ENCODE measurements around the gene MKI67. TPM values are rescaled to one million over a fixed set of nuclear protein-coding genes. Genes with fewer than 3 reads are reported as not detected.

MKI67 gene
- total RNA-seq, 5 donors from 2014 or later (not counting 1 experiment from before 2014, with no cell fraction given), result 0.70 to 8.6 (median 1.8) TPM

- H3K4me1 ChIP-seq (ENCODE audit: control insufficient read depth in 1 of 2, extremely low read depth in 1 of 2, insufficient read depth in 2 of 2, low read length in 2 of 2), result no peaks in the 10 kb centered on the region
- Mint-ChIP-seq H3K4me1 (peaks cover 0 to 2% (median under 1%) of the 10 kb centered on the region in 3 donors), H3K4me3 (no peak overlapping the region), H3K27me3 (no peaks in the 10 kb centered on the region), H3K36me3 (no peaks in the 10 kb centered on the region), H3K9me3 (no peaks in the 10 kb centered on the region), H3K27ac (no peak overlapping the region)
- H3K36me3 ChIP-seq (ENCODE audit: control insufficient read depth in 2 of 2, extremely low read depth in 1 of 2, insufficient read depth in 1 of 2, low read length in 1 of 2), result no peaks in the 10 kb centered on the region
- H3K27me3 ChIP-seq (replicated peaks in 1 of 2; ENCODE audit: control insufficient read depth in 2 of 2, extremely low read depth in 1 of 2, insufficient read depth in 2 of 2, low read length in 1 of 2), result no peaks in the 10 kb centered on the region
- POLR2A ChIA-PET, result no interaction called here
- H3K4me3 ChIP-seq (ENCODE audit: control insufficient read depth in 1 of 2, extremely low read depth in 1 of 2, low read length in 1 of 2), result no peak overlapping the region
- CTCF ChIA-PET, result no interaction called here
- WGBS (ENCODE audit: insufficient coverage), result no CpG with 5 or more reads among the region's 3 CpGs
- ATAC-seq (replicated peaks in 1 of 4), result no peak
- no peak overlapping the region for H3K27ac ChIP-seq (ENCODE audit: low read length)
- H3K9me3 ChIP-seq, result no peaks in the 10 kb centered on the region
- no peak for DNase-seq
Measured at GRCh38 chr10:128110339-128110738, 15.9 kb downstream of the MKI67 start.

GRCh38 chr10:128109707-128110106, 16.5 kb downstream of the MKI67 start:
- H3K36me3 ChIP-seq (ENCODE audit: control insufficient read depth in 2 of 2, extremely low read depth in 1 of 2, insufficient read depth in 1 of 2, low read length in 1 of 2), result no peaks in the 10 kb centered on the region
- Mint-ChIP-seq H3K4me1 (peaks cover 0 to 6% (median 6%) of the 10 kb centered on the region in 3 donors), H3K4me3 (no peak overlapping the region), H3K9me3 (no peaks in the 10 kb centered on the region), H3K27ac (no peak overlapping the region), H3K27me3 (no peaks in the 10 kb centered on the region), H3K36me3 (no peaks in the 10 kb centered on the region)
- ChIA-PET POLR2A (no interaction called here), CTCF (no interaction called here)
- DNase-seq, result no peak
- no peaks in the 10 kb centered on the region for H3K27me3 ChIP-seq (replicated peaks in 1 of 2; ENCODE audit: control insufficient read depth in 2 of 2, extremely low read depth in 1 of 2, insufficient read depth in 2 of 2, low read length in 1 of 2)
- H3K4me1 ChIP-seq (ENCODE audit: control insufficient read depth in 1 of 2, extremely low read depth in 1 of 2, insufficient read depth in 2 of 2, low read length in 2 of 2), result peaks cover 0 to 6% of the 10 kb centered on the region in 2 experiments
- no peaks in the 10 kb centered on the region for H3K9me3 ChIP-seq
- H3K4me3 ChIP-seq (ENCODE audit: control insufficient read depth in 1 of 2, extremely low read depth in 1 of 2, low read length in 1 of 2), result no peak overlapping the region
- WGBS (ENCODE audit: insufficient coverage), result 100% methylated on average over 1 of the region's 4 CpGs
- no peak for ATAC-seq (replicated peaks in 1 of 4)
- no peak overlapping the region for H3K27ac ChIP-seq (ENCODE audit: low read length)

- CTCF ChIA-PET, result no interaction called here
- no peak overlapping the region for H3K27ac Mint-ChIP-seq
Measured at GRCh38 chr10:128105383-128105782, 20.8 kb downstream of the MKI67 start.

GRCh38 chr10:128103229-128103714, 23.0 kb downstream of the MKI67 start:
- Mint-ChIP-seq H3K27me3 (no peaks in the 10 kb centered on the region), H3K4me3 (peak overlapping the region in 2 of 3 donors; percentile 4 to 10), H3K27ac (peak overlapping the region; percentile 77 to 84), H3K36me3 (no peaks in the 10 kb centered on the region), H3K4me1 (peaks cover 10 to 41% (median 39%) of the 10 kb centered on the region in 3 donors), H3K9me3 (no peaks in the 10 kb centered on the region)
- DNase-seq (peak; percentile 24 to 71 (median 52)), ATAC-seq (replicated peaks in 1 of 4) (peak; percentile 85 to 89 (median 87))
- ChIA-PET CTCF (interaction anchor here (0.8 to 1.6 kb wide), 6 partner anchors 23 to 109 kb away, joined by 3 to 9 read pairs (median 4); partner anchors contain the start of gene MKI67 (in 1 of the 2)), POLR2A (interaction anchor here in 1 of 2 donors (0.7 kb wide), 1 partner anchor 23 kb away, joined by 3 read pairs; no protein-coding TSS in a partner anchor)
- peak overlapping the region; percentile 50 for H3K27ac ChIP-seq (ENCODE audit: low read length)
- H3K4me1 ChIP-seq (ENCODE audit: control insufficient read depth in 1 of 2, extremely low read depth in 1 of 2, insufficient read depth in 2 of 2, low read length in 2 of 2), result peaks cover 13 to 35% of the 10 kb centered on the region in 2 experiments
- WGBS (ENCODE audit: insufficient coverage), result 22% methylated on average over 6 of the region's 8 CpGs
- H3K36me3 ChIP-seq (ENCODE audit: control insufficient read depth in 2 of 2, extremely low read depth in 1 of 2, insufficient read depth in 1 of 2, low read length in 1 of 2), result peaks cover 0 to 3% of the 10 kb centered on the region in 2 donors
- H3K9me3 ChIP-seq, result no peaks in the 10 kb centered on the region
- H3K4me3 ChIP-seq (ENCODE audit: control insufficient read depth in 1 of 2, extremely low read depth in 1 of 2, low read length in 1 of 2), result no peak overlapping the region
- no peaks in the 10 kb centered on the region for H3K27me3 ChIP-seq (replicated peaks in 1 of 2; ENCODE audit: control insufficient read depth in 2 of 2, extremely low read depth in 1 of 2, insufficient read depth in 2 of 2, low read length in 1 of 2)

More at GRCh38 chr10:128105383-128105782, 20.8 kb downstream of the MKI67 start:
- Mint-ChIP-seq H3K36me3 (no peaks in the 10 kb centered on the region), H3K4me3 (no peak overlapping the region), H3K27me3 (no peaks in the 10 kb centered on the region), H3K4me1 (peaks cover 8 to 39% (median 38%) of the 10 kb centered on the region in 3 donors), H3K9me3 (no peaks in the 10 kb centered on the region)
- no peak overlapping the region for H3K27ac ChIP-seq (ENCODE audit: low read length)
- peaks cover 13 to 30% of the 10 kb centered on the region in 2 experiments for H3K4me1 ChIP-seq (ENCODE audit: control insufficient read depth in 1 of 2, extremely low read depth in 1 of 2, insufficient read depth in 2 of 2, low read length in 2 of 2)
- no peaks in the 10 kb centered on the region for H3K27me3 ChIP-seq (replicated peaks in 1 of 2; ENCODE audit: control insufficient read depth in 2 of 2, extremely low read depth in 1 of 2, insufficient read depth in 2 of 2, low read length in 1 of 2)
- H3K36me3 ChIP-seq (ENCODE audit: control insufficient read depth in 2 of 2, extremely low read depth in 1 of 2, insufficient read depth in 1 of 2, low read length in 1 of 2), result no peaks in the 10 kb centered on the region
- H3K9me3 ChIP-seq, result no peaks in the 10 kb centered on the region
- DNase-seq, result no peak
- ATAC-seq (replicated peaks in 1 of 4), result no peak
- H3K4me3 ChIP-seq (ENCODE audit: control insufficient read depth in 1 of 2, extremely low read depth in 1 of 2, low read length in 1 of 2), result no peak overlapping the region
- POLR2A ChIA-PET, result no interaction called here
- no CpG with 5 or more reads among the region's 4 CpGs for WGBS (ENCODE audit: insufficient coverage)

- H3K9me3 ChIP-seq, result no peaks in the 10 kb centered on the region
- ATAC-seq (replicated peaks in 1 of 4) (no peak), DNase-seq (no peak)
- peaks cover 0 to 3% of the 10 kb centered on the region in 2 donors for H3K36me3 ChIP-seq (ENCODE audit: control insufficient read depth in 2 of 2, extremely low read depth in 1 of 2, insufficient read depth in 1 of 2, low read length in 1 of 2)
- H3K27me3 Mint-ChIP-seq, result no peaks in the 10 kb centered on the region
- H3K27me3 ChIP-seq (replicated peaks in 1 of 2; ENCODE audit: control insufficient read depth in 2 of 2, extremely low read depth in 1 of 2, insufficient read depth in 2 of 2, low read length in 1 of 2), result no peaks in the 10 kb centered on the region
- no peaks in the 10 kb centered on the region for H3K9me3 Mint-ChIP-seq
- H3K36me3 Mint-ChIP-seq, result no peaks in the 10 kb centered on the region
- H3K27ac Mint-ChIP-seq, result peak overlapping the region; percentile 77 to 84
- peaks cover 16 to 47% (median 42%) of the 10 kb centered on the region in 3 donors for H3K4me1 Mint-ChIP-seq
- CTCF ChIA-PET, result interaction anchor here (0.5 to 1.6 kb wide), 6 partner anchors 24 to 109 kb away, joined by 3 to 9 read pairs (median 4); partner anchors contain the start of gene MKI67 (in 1 of the 2)
- H3K4me1 ChIP-seq (ENCODE audit: control insufficient read depth in 1 of 2, extremely low read depth in 1 of 2, insufficient read depth in 2 of 2, low read length in 2 of 2), result peaks cover 13 to 41% of the 10 kb centered on the region in 2 experiments
- 52% methylated on average over 14 of the region's 19 CpGs for WGBS (ENCODE audit: insufficient coverage)
- peak overlapping the region in 2 of 3 donors; percentile 4 to 10 for H3K4me3 Mint-ChIP-seq
- H3K4me3 ChIP-seq (ENCODE audit: control insufficient read depth in 1 of 2, extremely low read depth in 1 of 2, low read length in 1 of 2), result no peak overlapping the region
- H3K27ac ChIP-seq (ENCODE audit: low read length), result peak overlapping the region; percentile 50
- POLR2A ChIA-PET, result no interaction called here
Measured at GRCh38 chr10:128102480-128103228, 23.6 kb downstream of the MKI67 start.

GRCh38 chr10:128101901-128102300, 24.3 kb downstream of the MKI67 start:
- ChIA-PET CTCF (interaction anchor here in 1 of 2 donors (1.6 kb wide), 1 partner anchor 67 kb away, joined by 9 read pairs; no protein-coding TSS in a partner anchor), POLR2A (no interaction called here)
- Histone ChIP-seq H3K36me3 (ENCODE audit: control insufficient read depth in 2 of 2, extremely low read depth in 1 of 2, insufficient read depth in 1 of 2, low read length in 1 of 2) (peaks cover 0 to 3% of the 10 kb centered on the region in 2 donors), H3K9me3 (no peaks in the 10 kb centered on the region), H3K4me1 (ENCODE audit: control insufficient read depth in 1 of 2, extremely low read depth in 1 of 2, insufficient read depth in 2 of 2, low read length in 2 of 2) (peaks cover 13 to 42% of the 10 kb centered on the region in 2 experiments), H3K27me3 (replicated peaks in 1 of 2; ENCODE audit: control insufficient read depth in 2 of 2, extremely low read depth in 1 of 2, insufficient read depth in 2 of 2, low read length in 1 of 2) (no peaks in the 10 kb centered on the region), H3K27ac (ENCODE audit: low read length) (no peak overlapping the region), H3K4me3 (ENCODE audit: control insufficient read depth in 1 of 2, extremely low read depth in 1 of 2, low read length in 1 of 2) (no peak overlapping the region)
- Mint-ChIP-seq H3K4me3 (no peak overlapping the region), H3K27ac (peak overlapping the region in 1 of 2 donors; percentile 84), H3K27me3 (no peaks in the 10 kb centered on the region), H3K9me3 (no peaks in the 10 kb centered on the region), H3K4me1 (peaks cover 19 to 50% (median 42%) of the 10 kb centered on the region in 3 donors), H3K36me3 (no peaks in the 10 kb centered on the region)
- ATAC-seq (replicated peaks in 1 of 4) (no peak), DNase-seq (no peak)
- WGBS (ENCODE audit: insufficient coverage), result no CpG with 5 or more reads among the region's 1 CpG

Measured in T-cell (primary cell).